Left renal cortex interstitium (tissue), 4 donors: ENCODE data around the gene PLS3. TPM values are rescaled to one million over a fixed set of nuclear protein-coding genes. Genes with fewer than 3 reads are reported as not detected.
A peak's percentile ranks its signal among the peaks of the same experiment; 100 is the strongest.

Source experiments
- DNase-seq, 4 donors: peaks; one replicate each; pipeline ENCODE4 v3.0.0-alpha.2; 2013; ENCODE audit warnings: low read depth in 4 of 4, low spot score in 2 of 4, missing footprints in 1 of 4
- polyA plus RNA-seq, 4 donors: library from polyadenylated mRNA; unstranded; fragments of 120-200 nt; gene quantifications; one replicate each; pipeline ENCODE4 v1.2.1, GENCODE V29; 2013; ENCODE audit not compliant: insufficient read length in 4 of 4

PLS3 gene
- polyA plus RNA-seq, 4 donors: 203 to 341 (median 256) TPM

DNA sequence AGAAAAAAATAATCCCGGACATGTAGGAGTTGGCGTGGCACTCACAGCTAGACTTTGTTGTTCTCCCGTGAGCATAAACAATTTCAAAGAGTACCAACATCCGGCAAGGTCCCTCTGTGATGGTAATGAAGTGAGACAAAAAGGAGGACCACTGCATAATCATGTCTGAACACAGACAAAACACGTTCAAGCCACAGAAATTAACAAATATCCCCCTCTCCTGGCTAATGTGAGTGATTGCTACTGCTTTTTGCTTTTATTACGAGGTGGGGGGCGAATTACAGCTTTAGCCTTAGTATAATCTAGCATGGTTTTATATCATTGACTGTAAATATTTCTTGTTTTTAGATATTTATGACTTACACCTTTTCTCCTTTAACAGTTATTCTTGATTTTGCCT, 118.5 kb downstream of the PLS3 start:
- DNase-seq: peak in 1 of 4 donors; percentile 9

DNA sequence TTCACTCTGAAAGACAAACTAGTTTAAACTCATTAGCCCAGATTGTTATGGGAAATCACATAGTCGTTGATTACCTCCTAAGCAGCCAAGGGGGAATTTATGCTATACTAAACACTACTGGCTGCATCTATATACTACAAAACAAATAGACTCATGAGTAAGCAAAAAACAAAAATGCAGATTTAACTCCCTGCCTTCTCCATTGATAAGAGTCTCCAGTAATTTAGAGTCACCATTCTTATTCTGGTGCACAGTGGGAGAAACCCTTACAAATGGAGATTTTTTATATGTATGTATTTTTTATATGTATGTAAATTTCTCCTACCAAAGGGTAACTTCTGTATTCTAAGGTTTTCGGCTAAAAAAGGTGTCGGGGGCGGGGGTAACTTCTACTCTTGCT, 126.6 kb downstream of the PLS3 start:
- DNase-seq: no peak

DNA sequence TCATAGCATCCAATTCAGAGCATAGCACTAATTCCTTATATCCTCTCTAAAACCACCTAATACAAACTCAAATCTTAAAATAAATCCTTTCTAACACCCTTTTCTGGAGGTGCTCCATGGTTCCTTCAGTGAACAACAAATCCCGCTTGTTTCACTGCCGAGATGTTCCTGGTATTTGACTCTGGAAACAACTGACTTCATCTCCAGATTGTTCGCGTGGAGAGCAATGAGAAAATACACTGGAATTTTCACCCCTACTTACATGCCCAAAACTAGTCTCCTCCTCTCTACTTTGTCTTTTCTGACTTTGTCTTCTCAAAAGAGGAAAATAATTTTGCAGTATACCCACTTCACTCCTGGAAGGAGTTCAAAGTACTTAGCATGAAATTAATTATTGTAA, 129.0 kb downstream of the PLS3 start:
- DNase-seq: no peak

DNA sequence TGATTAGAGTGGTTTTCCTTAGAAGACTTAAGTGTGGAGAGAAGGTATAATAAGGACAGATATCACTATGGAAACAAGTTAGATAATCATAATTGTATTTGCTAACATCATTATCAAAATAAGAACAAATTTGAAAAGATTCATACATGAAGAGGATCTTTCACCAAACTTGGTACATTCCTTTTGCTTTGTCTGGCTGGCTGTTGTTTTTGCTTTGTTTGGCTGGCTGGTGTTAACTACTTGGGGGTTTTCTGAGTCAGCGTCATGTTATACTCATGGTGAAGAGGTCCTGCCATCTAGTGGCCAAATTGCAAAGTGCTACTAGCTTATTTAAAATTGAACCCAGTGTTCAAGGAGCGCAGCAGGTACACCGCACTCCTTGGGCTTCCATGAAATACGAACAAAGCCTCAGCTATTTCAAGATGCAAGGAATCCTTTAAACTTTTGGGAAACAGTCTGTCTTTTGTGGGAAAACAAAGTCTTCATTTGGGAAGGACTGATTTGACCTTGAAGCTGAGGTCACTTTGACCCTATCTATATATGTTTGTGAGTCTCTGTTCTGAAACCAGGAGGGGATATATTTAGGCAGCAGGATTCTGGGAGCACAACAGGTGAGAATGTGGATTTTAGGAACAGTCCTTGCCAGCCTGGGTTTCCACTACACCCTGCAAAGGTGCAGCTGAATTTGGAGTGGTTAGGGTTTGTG, 129.7 kb downstream of the PLS3 start:
- peak; percentile 23 to 58 (median 41) for DNase-seq

DNA sequence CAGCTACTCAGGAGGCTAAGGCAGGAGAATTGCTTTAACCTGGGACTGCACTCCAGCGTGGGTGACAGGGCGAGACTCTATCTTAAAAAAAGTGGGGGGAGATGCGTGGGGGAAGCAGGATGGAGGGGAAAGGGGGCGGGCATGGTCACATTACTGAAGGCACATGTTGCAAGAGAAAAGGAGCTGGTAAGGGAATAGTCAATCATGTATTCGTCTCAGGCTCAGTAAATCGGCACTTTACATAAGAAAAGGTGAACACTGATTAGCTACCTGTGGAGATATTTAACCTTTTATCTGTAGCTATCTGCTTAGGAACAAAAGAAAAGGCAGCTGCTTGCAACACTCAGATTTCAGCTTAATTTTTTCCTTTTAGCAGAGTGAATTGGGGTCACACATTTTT, 132.5 kb downstream of the PLS3 start:
- no peak for DNase-seq

DNA sequence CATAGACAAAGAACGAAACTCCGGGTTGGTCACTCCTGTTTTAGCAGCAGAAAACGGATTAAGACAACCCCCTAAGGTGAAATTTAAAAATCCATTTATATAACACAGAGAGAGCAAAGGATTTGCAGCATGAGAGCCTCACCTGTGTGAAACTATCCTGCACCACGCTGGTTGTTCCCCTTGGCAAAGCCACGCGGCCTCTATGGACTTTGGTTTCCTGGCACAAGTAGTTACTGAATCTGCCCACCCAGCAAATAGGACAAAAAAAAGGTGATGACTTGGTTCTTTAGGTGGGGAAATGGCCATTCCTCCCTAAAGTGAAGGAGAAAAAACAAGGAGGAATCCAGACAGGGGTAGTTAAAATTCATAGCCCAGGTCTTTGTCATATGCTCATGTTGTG, 133.1 kb downstream of the PLS3 start:
- no peak for DNase-seq

DNA sequence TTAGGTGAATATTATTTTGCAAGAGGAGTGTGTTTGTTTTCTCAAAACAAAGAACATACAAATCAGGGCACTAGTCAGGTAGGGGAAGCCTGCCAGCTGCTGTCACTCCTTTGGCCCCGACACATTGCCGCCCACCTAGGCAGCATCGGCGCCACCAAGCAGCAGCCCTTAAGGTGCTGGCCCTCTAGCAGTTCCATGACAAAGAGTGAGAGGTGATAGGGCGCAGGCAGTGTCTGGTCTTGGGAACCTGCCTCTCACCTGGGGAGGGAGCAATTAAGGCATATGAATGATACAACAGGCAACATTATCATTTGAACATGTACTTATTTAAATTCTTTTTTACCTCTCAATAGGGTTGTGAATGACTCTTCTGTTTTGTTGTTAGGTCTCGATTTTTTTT, 135.1 kb downstream of the PLS3 start:
- DNase-seq: no peak

DNA sequence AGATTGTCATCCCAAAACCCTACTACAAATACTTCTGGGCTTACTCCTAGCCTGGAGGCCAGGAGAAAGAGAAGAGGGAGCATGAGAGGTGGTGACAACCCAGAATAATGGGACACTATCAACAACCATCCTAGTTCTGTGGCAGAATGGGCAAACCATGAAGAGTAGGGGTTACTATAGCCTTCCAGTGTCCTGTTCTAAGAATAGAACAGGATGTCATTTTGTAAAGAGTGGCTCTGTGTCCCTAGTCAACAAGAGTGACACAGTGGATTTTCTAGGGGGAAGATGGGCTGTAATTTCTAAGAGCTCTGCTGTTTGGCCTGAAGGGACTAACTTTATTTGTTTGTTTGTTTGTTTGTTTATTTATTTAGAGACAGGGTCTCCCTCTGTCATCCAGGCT, 136.0 kb downstream of the PLS3 start:
- no peak for DNase-seq

DNA sequence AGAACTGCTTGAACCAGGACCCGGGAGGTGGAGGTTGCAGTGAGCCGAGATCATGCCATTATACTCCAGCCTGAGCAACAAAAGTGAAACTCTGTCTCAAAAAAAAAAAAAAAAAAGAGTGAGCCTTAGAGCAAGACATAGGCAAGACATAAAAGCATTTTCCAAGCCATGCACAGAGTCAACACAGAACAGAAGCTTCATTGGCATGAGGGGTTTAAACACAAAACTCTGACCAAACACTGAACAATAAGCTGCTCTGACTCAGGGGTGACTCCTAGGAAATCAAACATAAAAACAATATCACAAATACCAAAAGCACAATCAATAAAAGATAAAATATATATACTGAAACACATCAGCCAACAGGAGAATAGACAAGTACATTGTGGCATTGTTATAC, 136.8 kb downstream of the PLS3 start:
- DNase-seq: no peak
